GM19467 (cell line): ENCODE data around the gene MYT1.

ENCODE experiments used
- ATAC-seq: cut with Tn5 transposase; IDR thresholded peaks from one replicate; pipeline ENCODE4 v1.9.1; 2021; ENCODE audit warnings: mild to moderate bottlenecking, moderate library complexity; ENCODE audit not compliant: unreplicated experiment

MYT1 gene

DNA sequence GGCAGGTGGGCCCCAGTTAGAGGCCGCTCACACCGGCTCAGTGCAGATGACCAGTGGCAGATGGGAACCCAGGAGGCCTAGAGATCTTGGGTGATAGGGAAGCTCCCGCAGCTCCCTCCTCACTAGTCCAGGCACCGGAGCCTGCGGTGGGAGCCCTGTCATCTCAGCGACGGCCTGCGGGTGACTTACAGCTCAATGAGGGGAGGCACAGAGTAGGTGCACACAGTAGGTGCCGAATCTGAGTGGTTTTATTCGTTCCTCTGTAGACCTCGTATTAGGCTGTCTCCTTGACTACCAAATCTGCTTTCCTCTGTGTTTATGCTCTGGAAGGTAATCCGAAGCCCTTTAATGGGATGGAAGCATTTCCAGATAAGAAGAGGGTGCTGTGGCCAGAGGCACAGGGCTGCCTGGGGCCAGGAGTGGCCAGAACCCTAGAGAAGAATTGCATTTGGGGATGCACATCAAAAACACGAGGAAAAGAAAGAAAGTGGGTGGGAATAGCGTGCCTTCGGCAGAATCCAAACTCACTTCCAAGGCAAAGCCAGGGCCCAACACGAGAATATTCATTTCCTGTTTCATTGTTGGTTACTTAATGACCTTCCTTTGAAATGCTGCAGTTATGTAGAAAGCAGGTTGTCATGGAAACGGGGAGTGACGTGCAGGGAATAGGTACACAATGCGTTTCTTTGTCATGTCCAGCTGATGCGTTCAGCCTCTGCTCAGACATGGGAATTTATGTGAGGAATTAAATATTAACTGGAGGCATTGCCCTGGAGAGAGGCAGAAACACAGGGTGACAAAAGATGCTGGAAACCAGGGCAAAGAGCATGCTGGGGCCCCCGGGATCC, 24.7 kb downstream of the MYT1 start:
- no peak for ATAC-seq

DNA sequence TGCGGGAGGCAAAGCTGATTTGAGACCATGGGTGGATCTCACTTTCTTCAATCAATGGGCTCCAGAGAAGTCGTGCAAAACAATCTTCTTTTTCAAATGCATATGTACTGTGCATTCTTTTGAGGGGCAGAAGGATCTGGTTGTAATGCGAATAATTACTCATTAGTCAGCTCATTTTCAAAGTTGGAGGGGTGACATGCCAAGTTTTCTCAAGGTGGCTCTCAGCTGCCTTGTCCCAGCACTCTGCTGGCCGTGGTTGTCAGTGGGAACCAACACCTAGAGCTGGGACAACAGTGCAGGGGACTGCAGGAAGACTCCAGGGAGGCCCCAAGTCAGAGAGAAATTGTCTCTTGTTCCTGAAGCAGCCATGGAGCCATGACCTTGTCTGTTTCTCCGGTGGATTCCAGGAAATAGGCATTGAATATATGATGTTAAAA, 25.3 kb downstream of the MYT1 start:
- ATAC-seq = no peak

DNA sequence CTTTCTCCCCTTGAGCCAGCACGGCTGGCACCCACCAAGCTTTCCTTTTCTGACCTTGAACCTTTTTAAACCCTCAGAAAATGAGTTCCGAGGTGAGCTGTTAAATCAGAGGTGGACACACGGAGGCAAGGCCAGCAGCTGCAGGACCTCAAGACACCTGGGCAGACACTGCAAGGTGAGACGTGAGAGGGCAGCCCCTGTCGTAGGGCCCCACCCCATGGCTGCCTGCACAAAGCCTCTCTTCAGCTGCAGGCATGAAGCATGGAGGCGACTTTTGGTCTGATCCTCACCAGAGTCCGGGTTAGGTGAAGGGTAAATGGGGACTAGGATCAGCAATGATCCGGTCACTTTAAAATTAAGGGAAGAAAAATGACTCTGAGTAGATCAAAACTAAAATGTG, 25.7 kb downstream of the MYT1 start:
- no peak for ATAC-seq

DNA sequence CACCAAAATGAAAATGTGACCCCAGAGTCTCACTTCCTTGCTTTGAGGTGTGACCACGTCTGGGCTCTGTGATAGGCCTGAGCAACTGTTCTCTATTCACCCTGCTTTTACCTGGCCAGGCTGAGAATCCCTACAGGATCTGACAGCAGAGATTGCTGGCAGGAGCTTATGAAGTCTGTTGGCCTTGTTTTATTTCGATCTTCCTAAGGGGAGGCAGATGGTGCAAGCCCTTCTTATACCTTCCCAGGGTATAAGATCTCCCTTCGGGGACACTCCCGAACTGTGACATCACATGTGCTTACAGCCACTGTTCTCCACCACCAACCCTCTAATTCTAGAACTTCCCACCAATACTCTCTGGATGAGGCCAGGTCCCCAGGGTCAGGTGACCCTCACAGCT, 26.8 kb downstream of the MYT1 start:
- no peak for ATAC-seq

DNA sequence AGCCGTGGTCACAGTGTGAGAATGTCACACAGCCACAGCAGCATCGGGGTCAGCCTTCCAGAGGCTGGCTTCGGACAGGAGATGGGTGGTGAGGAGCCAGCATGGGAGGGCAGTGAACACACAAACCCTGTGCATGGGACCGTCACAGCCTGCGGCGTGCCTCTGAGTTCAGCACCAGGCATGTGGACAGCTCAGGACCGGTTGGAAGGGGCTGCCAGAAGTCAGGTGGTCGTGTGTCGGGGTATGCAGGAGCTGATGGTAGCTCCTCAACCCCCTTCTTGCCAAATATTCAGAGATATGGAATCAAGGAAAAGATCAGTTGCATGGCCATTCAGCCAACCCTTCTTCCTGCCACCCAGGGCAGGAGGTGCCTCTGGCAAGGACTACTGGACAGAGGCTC, 28.2 kb downstream of the MYT1 start:
- no peak for ATAC-seq

DNA sequence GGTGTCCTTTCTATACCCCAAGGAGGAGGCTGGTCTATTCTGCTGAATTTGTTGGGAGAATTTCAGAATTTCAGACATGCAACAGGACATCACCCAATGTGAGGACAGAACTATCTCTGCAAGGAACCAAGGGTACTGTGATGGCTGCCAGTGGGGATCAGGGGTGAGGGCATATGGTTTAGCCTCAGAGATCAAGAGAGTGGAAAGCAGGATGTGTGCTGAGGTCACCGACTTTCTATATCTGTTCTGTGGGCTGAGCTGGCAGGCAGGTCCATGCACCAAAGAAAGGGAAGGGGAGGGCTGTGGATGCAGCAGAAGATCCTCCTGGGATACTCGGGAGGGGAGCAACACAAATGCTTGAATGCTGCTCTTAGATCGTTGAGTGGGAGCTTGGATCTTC, 28.8 kb downstream of the MYT1 start:
- ATAC-seq = no peak

DNA sequence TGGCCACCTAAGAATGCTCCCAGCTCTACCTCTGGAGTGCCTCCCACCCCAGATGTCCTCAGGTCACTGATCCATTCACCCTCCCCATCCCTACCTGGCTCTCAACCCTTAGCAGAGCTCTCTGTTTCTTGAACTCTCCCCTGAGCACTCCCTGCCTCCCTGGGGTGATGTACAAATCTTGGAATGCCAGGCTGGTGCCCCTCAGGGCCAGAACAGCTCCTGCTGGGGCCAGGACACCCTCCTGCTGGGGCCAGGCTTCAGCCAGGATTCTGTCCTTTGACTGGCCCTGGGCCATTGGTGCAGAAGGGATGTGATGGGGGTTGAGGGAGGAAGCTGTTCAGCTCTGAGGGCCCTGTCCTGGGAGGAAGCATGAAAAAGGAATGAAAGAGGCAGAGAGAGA, 30.0 kb downstream of the MYT1 start:
- no peak for ATAC-seq

DNA sequence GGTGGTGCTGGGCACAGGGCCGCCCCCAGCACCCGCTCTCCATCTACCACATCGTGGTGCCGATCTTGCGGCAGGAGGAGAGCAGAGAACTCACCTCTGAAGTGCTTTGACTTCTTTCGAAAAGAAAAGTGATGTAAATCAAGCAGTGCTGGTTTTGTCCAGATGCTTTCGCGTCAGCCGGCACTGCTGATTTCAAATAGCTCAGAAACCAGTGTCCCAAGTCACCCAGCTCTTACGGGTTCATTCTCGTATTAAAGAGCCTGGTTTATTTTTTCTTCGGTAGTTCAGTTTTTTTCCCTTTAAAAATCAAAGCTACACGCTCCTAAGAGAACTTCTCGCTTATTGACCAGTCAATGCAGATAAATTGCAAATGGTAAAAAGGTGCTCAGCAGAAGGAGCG, 32.1 kb downstream of the MYT1 start:
- no peak for ATAC-seq

DNA sequence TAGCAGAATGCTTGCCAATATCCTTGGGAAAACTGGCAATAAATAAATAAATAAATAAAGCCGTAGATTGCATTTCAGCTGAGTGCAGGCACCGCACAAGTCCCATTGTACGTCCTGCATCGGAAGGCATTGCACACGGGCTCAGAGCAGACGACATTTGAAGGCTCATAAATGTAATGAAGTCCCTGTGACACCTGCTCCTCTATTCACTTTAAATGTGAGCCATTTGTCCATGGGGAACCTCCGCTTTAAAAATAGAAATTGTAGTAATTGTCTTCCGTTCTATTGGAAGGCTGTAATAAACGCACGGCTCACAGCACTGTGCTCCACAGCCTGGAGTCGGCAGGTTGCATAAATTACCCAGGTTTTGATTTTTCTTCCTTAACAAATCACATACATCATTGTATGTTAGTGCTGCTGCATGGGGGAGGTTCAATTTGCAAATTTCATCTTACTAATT, 32.6 kb downstream of the MYT1 start:
- no peak for ATAC-seq

DNA sequence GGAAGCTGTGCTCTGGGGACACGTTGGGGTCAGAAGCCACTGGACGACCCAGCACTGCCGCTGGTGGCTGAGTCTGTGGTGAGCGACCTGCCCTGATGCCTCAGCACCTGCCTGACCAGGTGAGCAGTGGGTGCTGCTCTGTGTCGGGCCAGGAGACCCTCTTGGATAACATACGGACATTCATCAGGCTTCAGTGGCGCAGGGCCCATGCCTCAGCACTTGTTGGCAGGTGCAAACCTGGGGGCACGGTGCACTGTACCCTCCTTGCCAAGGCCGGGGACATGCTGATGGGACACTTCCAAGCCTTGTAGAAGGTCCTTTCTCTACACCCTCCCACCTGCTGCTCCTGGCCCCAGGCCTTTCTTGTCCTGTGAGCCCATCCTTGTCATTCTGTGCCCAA, 34.1 kb downstream of the MYT1 start:
- ATAC-seq = no peak

DNA sequence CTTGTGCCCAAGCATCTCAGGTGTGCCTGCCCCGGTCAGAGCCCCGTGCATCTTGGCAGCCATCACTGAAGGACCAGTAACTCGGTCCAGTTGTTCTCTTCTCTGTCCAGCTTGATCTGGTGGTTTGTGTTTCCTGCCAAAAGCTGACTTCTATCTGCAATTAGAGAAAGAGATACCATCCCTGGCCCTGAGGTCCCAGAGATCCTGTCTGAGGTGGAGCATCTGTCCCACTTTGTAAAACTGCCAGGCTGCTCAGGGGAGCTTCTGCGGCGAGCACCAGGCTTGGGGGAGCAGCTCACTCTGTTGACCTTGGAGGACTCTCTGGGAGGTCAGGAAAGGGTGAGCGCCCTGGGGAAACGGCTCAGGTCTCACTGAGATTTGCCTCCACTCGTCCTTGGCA, 35.1 kb downstream of the MYT1 start:
- ATAC-seq = no peak

DNA sequence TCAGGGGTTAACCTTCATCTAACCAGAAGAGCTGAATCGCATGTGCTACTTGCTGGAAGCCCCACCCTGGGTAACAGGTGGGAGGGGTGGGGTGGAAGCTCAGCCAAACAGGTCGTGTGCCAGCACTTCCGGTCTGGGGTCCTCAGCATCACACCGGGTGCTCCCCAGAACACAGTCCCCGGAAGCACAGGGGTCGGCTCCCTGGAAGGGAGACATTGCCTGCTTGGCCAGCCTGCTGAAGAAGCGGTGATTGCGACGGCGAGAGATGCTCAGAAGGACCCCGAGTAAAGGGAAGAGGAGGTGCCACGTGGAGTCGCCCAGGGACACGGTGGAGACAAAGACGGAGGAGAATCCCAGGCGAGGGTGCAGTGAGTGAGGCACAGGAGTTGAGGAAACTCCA, 36.5 kb downstream of the MYT1 start:
- no peak for ATAC-seq

DNA sequence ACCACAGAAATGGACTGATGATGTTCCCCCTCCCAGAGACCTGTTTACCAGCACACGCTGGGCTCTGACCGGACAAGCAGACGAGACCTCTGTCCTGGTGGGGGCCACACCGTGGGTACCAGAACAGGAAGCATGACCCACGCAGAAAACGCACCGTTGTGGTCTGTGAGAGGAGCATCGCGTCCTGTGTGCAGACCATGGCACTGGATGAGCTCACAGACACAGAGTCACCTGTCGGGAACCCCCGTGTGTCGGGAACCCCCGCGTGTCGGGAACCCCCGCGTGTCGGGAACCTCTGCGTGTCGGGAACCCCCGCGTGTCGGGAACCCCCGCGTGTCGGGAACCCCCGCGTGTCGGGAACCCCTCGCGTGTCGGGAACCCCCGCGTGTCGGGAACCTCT, 37.4 kb downstream of the MYT1 start:
- ATAC-seq = no peak

DNA sequence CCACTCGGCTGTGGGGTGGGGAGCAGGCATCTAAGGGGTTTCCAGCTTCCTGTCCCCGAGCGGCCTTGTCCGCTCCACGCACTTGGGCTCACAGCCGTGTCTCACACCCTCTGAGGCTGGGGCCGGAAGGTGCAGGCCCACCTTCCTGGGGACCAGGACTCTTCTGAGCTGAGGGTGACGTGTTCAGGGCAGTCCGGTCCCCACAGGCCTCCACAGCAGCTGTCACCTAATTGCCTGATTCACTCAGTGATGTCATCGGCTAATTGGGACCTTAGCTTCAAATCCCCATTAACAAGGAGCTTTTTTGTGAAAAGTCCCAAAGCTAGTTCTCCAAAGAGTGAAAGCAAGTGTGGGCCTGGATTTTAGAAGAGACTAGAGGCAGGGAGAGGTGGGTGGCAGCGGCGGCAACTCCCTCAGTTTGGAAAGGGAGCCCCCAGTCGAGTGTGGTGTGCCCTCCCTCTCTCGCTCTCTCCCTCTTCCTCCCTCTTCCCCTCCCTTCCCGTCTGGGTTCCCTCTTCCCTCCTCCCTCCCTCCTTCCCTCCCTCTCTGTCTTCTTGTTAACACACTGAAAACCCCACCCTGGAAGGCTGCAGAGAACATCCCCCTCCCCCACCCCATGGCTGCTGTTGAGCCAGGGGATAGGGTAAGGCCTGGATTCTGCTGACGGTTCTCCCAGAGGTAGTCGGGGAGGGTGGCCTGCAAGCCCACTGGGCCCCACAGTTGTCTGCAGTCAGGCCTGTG, 39.0 kb downstream of the MYT1 start:
- ATAC-seq = no peak

DNA sequence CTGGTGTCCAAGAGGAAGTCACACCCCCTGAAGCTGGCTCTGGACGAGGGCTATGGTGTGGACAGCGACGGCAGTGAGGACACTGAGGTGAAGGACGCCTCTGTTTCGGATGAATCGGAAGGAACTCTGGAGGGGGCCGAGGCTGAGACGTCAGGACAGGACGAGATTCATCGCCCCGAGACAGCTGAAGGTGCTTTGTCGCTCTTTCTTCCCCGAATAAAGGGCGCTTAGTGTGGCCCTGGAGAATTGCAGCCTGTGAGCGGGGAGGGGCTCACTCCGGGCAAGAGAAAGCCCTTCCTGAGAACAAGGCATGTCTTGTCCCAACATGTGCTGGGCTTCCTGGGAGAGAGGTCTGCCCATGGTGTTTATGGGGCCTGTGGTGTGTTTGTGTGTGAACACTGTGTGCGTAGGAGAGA, 41.4 kb downstream of the MYT1 start:
- ATAC-seq = no peak

DNA sequence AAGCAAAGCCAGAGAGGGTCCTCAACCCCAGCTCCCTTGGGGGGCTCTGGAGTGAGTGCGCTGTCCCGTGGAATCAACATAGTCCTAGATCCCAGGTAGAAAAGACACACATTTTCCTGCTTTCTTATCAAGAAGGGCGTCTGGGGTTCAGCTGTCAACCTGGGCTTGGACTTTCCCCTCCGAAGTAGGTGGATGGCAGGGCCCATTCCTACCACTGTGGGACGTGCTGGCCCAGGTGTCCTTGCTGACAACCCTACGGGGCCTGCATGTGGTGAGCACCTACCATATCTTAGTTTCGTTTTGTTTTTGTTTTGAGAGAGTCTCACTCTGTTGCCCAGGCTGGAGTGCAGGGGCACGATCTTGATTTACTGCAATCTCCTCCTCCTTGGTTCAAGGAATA, 42.4 kb downstream of the MYT1 start:
- ATAC-seq = no peak

DNA sequence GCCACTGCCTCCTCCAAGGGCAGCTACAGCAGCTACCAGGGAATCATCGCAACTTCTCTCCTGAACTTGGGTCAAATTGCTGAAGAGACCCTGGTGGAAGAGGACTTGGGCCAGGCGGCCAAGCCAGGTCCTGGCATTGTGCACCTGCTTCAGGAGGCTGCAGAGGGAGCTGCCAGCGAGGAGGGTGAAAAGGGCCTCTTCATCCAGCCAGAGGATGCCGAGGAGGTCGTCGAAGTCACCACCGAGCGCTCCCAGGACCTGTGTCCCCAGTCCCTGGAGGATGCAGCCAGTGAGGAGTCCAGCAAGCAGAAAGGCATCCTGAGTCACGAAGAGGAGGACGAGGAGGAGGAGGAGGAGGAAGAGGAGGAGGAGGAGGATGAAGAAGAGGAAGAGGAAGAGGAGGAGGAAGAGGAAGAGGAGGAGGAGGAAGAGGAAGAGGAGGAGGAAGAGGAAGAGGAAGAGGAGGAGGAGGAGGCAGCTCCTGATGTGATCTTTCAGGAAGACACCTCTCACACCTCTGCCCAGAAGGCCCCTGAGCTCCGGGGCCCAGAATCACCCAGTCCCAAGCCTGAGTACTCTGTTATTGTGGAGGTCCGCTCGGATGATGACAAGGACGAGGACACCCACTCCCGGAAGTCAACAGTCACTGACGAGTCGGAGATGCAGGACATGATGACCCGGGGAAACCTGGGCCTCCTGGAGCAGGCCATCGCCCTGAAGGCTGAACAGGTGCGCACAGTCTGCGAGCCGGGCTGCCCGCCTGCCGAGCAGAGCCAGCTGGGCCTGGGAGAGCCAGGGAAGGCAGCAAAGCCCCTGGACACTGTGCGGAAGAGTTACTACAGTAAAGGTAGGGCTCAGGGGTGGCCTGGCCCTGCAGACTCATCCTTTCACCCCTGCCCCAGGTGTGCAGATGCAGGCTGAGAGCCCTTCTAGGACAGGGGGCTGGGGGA, 43.7 kb downstream of the MYT1 start:
- ATAC-seq = no peak

DNA sequence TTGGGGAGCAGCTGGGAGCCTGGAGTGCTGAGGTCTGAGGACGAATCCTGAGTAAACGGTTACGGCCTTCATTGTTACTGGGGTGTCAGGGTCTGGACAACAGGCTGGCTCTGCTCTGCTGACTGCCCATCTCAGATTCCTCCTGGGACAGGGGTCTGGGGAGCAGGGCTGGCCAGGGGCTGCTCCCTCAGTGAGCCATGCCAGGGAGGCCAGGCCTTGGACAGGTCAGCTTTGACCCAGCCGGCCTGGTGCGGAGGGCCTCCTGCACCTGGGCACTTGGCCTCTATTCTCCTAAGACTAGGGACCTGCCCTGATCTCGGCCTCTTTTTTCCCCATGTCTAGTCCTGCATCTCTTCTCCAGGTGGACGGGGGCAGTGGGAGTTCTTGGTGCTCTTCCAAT, 44.9 kb downstream of the MYT1 start:
- ATAC-seq = no peak

DNA sequence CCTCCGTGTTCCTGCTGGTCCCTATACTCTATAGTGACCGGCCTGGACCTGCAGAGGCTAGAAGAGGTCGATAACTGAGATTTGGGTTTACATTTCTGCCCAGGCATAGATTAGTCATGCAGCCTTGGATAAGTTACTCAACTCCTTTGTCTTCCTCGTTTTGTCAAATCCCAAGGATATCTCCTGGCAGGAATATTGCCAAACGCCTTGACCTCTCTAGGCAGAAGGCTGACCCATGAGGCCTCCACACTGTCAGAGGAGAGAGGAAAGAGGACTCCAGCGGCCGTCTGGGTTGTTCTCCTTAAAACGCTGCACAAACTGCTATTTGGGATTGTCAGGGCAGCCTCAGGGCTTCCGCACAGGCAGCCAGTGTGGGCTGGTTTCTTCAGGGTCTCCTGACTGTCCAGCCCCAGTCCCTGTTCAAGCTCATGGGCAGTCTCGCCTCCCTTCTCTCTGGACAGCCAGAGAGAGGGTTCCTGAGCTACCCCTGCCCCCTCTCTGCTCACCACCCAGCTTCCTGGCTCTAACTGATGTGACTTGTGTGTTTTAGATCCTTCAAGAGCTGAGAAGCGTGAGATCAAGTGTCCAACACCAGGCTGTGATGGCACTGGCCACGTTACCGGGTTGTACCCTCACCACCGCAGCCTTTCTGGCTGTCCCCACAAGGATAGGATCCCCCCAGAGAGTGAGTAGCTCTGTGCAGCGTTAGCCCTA, 46.6 kb downstream of the MYT1 start:
- no peak for ATAC-seq

DNA sequence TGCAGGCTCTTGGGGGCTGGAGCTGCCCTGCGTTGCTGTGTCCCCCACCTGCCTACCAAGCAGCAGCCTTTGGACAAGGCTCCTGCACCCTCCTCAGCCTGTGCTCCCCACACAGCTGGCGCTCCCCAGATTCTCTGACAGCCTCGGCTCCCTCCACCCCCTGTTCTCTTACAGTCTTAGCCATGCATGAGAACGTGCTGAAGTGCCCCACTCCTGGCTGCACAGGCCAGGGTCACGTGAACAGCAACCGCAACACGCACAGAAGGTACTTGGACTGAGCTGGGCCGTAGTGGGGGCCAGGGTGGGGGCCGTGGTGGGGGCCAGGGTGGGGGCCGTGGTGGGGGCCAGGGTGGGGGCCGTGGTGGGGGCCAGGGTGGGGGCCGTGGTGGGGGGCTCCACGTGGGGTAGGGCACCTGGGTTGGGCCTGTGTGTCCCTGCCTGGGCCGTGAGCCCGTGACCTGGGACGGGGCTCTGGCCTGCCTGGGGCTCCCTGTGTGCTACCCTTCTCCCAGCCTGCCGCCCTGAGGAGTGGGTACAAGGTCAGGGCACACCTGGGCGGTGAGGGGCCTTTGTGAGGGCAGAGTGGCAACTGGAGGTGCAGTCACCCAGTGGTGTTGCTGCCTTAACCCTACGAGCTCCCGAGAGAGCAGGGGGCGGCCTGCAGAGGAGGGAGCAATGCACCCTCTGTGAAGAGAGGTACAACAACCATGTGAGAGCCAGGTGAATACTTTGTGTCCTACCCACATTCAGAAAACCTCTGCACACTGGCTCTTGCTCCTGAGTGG, 47.8 kb downstream of the MYT1 start:
- ATAC-seq = no peak
